Stimulated activated CD4-positive, alpha-beta T cell treated with anti-CD3 and anti-CD28 coated beads, Interleukin-4, amount 100 ng/mL, for 48 hours (primary cell): Measurements from ENCODE around the gene RAB40A.

Experiments
- DNase-seq, 2 donors: peaks; one replicate each; pipeline ENCODE4 v3.0.0-alpha.2; 2020; ENCODE audit warnings: low read depth in 2 of 2

RAB40A gene, protein sequence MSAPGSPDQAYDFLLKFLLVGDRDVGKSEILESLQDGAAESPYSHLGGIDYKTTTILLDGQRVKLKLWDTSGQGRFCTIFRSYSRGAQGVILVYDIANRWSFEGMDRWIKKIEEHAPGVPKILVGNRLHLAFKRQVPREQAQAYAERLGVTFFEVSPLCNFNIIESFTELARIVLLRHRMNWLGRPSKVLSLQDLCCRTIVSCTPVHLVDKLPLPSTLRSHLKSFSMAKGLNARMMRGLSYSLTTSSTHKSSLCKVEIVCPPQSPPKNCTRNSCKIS

DNA sequence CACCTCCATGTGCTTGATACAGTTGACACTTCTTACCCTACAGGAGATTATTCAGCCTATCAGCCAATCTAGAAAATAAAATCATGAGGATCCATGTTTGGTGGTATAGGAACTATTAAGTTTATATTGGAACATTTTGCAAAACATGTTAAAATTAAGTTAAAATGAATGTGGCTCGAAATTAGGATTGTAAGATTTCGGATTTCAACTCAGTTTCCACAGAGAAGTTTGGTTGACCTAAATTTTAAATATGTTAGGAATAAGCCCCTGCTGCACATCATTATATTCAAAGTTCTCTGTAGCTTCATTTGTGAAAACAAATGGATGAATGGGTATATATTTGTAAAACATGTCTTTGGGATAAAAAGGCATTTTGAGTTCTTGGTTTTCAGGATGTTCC lies at the start of gene RAB40A:
Gene RAB40A, minus strand, starts transcription at position 101 of the 400 bp plus-strand sequence. CDS start 18,733 bp downstream, outside the sequence.
- no peak for DNase-seq

- DNase-seq, result no peak
Observed at GRCh38 chrX:103565752-103566151, 46.5 kb upstream of the RAB40A start.

GRCh38 chrX:103565197-103565596 lies 45.9 kb upstream of the RAB40A start:
- DNase-seq, result no peak

DNA sequence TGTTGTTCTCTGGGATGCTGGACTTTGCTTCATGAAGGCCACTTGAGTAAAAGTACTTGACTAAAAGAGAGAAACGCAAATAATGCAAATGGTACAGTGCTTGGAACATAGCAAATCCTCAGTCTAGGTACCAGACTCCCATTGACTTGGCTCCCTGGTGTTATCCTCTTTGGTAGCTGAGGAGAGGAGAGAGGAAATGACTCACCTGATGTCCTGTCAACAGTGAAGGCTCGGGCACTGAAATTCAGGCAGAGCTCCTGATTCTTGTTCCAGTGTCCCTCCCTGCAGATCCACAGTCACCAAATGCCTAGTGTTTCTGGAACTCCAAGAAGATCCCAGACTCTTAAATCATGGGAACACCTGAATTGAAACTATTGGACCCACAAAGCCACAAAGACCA lies 43.5 kb upstream of the RAB40A start:
- no peak for DNase-seq

- no peak for DNase-seq
Observed at GRCh38 chrX:103560256-103560655, 41.0 kb upstream of the RAB40A start.

DNA sequence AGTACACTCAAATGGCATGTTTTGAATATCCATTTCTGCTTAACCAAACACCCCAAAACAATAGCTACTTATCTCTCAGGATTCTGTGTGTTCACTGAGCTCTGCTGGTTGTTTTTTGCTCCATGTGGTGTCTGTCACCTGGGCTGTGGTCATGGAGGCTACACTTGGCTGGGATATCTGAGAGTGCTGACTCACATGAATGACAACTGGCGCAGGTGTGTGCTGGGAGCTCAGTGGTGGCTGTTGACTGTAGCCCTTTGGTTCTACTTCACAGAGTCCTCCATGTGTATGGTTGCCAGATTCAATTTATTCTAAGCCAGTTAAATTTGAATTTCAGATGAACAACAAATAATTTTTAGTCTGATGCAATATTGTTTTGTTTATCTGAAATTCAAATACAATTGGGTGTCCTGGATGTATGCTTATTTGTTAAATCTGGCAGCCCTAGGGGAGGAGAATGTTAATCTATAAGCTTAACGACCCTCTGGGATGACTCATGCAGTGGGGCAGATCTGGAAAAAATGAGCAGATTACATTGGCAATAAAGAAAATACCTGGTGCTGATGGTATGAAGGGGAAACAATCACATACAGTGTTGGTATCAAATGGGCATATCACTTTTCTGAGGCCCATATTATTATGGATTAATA lies 37.8 kb upstream of the RAB40A start:
- no peak for DNase-seq

GRCh38 chrX:103554687-103555424 lies 35.6 kb upstream of the RAB40A start:
- DNase-seq, result peak; percentile 53 to 58

DNA sequence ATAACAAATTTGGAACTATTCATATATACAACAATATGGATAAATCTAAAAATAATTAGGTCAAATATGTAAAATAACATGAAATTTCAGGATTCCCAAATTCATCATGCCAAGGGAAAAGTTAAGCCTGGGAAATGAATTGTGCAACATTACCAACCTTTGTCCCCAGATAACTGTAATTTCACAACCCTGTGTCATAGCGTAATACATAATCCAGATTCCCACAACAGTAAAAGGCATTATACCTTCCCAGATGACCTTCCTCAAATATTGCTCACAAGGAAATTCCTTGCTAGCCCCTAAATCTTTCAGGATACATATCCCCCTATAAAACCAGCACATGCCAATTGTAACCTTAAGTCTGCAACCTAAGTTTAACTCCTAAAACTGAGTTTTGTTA lies 32.9 kb upstream of the RAB40A start:
- DNase-seq, result no peak

GRCh38 chrX:103550415-103551051 lies 31.2 kb upstream of the RAB40A start:
- DNase-seq, result no peak

GRCh38 chrX:103549916-103550315 lies 30.6 kb upstream of the RAB40A start:
- DNase-seq, result no peak

DNA sequence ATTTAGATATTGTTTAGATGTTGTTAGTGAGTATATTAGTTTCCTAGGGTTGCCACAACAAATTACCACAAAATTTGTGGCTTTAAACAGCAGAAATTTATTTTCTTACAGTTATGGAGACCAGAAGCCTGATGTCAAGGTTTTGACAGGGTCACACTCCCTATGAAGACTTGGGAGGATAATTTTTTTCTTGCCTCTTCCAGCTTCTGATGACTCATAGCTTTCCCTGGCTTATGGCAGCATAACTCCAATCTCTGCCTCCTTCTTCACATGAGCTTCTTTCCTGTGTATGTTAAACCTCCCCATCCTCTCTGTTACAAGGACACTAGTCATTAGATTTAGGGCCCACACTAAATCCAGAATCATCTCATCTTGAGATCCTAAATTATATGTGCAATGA lies 20.9 kb upstream of the RAB40A start:
- DNase-seq, result no peak

DNA sequence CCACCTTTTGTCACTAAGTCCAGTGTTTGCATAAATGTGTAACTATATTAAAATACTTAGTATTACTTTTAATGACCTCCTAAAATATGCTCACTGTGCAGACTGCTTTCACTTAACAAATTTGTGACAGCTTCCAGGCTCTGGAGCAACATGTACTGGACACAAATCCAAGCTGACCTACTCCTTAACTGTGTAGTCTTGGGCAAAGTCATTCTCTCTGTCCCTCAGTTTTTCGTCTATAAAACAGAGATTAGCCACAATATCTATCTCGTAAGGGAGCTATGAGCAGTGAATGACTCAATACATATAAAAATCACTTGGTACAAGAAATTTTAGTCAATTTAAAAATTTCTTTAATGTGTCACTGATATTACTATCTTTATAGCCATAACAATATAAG lies 20.4 kb upstream of the RAB40A start:
- no peak for DNase-seq

- DNase-seq, result no peak
Observed at GRCh38 chrX:103538728-103539127, 19.4 kb upstream of the RAB40A start.

GRCh38 chrX:103537871-103538387 lies 18.6 kb upstream of the RAB40A start:
- DNase-seq, result no peak

- DNase-seq, result no peak
Observed at GRCh38 chrX:103536732-103537131, 17.4 kb upstream of the RAB40A start.

DNA sequence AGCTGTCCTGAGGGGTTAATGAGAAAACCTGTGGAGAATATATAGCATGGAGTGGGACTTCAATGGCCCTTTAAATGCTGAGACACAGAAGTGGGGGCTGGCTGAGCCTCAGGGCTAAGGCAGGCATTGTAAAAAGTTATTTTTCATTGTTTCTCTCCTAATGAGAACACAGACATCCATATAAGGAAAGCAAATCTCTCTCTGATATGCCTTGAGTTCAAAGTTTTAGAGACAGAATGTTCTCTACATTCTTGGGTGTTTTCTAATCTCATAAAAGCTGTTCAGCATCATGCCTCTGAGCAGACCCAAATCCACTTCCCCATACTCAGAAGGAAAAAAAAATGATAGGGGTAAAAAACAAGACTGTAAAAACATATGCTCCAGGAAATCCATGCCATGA lies 16.8 kb upstream of the RAB40A start:
- no peak for DNase-seq

GRCh38 chrX:103535206-103535605 lies 15.9 kb upstream of the RAB40A start:
- DNase-seq, result no peak

DNA sequence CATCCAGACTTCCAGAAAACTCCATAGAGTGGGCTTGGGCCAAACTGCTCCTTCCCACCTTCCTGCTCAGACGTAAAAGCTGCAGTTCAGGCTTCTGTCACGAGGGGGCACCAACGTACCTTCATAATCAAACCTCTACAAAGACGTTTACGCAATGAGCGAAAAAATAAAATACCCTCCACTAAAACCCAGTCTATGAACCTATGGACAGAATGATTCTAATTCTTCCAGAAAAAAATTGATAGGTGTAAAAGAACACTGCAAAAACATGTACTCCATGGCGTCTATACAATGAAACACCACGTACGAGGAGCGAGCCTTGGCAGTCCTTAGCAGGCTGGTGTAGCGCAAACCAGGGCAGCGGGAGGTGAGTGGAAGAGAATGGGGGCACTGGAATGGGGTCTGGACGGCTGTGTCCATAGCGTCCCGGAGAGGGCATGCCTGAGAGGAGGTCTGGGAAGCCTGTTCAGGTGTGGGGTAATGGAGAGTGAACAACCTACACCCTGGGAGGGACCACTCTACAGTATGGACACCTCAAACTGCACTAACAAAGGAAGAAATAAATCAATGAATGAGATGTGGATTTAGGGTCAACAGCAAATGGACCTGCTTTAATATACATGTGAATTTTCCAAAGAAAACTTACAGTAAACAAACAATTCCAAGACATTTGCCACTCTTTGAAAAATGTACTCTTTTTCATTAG lies 14.4 kb upstream of the RAB40A start:
- DNase-seq, result peak; percentile 26 to 64

- DNase-seq, result no peak
Observed at GRCh38 chrX:103531002-103531401, 11.7 kb upstream of the RAB40A start.

- DNase-seq, result no peak
Observed at GRCh38 chrX:103530545-103530944, 11.3 kb upstream of the RAB40A start.

GRCh38 chrX:103529550-103529949 lies 10.3 kb upstream of the RAB40A start:
- DNase-seq, result no peak

- DNase-seq, result no peak
Observed at GRCh38 chrX:103524747-103525146, 5.5 kb upstream of the RAB40A start.
